ENCODE results near the gene CTNNA2. TPM values are rescaled to one million over a fixed set of nuclear protein-coding genes. Genes with fewer than 3 reads are reported as not detected.

CTNNA2 gene
- total and polyA plus RNA-seq, 7 donors = 0.03 to 0.36 (median 0.17) TPM; not detected in 4

GRCh38 chr2:80053522-80054345 lies 540.9 kb downstream of the CTNNA2 start:
- Histone ChIP-seq H3K9me3 (no peaks in the 10 kb centered on the region), H3K27ac (no peak overlapping the region), H3K36me3 (ENCODE audit: insufficient read depth in 1 of 2, low read depth in 1 of 2) (no peaks in the 10 kb centered on the region), H3K4me1 (no peaks in the 10 kb centered on the region), H3K27me3 (ENCODE audit: insufficient read depth in 3 of 3, low read length in 2 of 3) (no peaks in the 10 kb centered on the region), H3K4me3 (no peak overlapping the region)
- ATAC-seq = no peak
- no peak for DNase-seq
- intact Hi-C loops (cut with DNase I) = no loop called here
- 36 to 42% (median 36%) methylated on average over 8 of the region's 8 CpGs for WGBS, 3 donors
- no peak for TF ChIP-seq CTCF (IDR thresholded peaks at IDR 0.05)

GRCh38 chr2:80054346-80054675 lies 541.5 kb downstream of the CTNNA2 start:
- intact Hi-C loops (cut with DNase I) = no loop called here
- Histone ChIP-seq H3K4me3 (no peak overlapping the region), H3K27me3 (ENCODE audit: insufficient read depth in 3 of 3, low read length in 2 of 3) (no peaks in the 10 kb centered on the region), H3K4me1 (no peaks in the 10 kb centered on the region), H3K27ac (no peak overlapping the region), H3K9me3 (no peaks in the 10 kb centered on the region), H3K36me3 (ENCODE audit: insufficient read depth in 1 of 2, low read depth in 1 of 2) (no peaks in the 10 kb centered on the region)
- no peak for TF ChIP-seq CTCF (IDR thresholded peaks at IDR 0.05)
- 59 to 70% (median 64%) methylated on average over 2 of the region's 2 CpGs for WGBS, 3 donors
- DNase-seq (no peak), ATAC-seq (no peak)

- ATAC-seq (no peak), DNase-seq (no peak)
- WGBS, 3 donors = 67 to 81% (median 77%) methylated on average over 1 of the region's 1 CpG
- Histone ChIP-seq H3K4me1 (no peaks in the 10 kb centered on the region), H3K9me3 (no peaks in the 10 kb centered on the region), H3K27me3 (ENCODE audit: insufficient read depth in 3 of 3, low read length in 2 of 3) (no peaks in the 10 kb centered on the region), H3K4me3 (no peak overlapping the region), H3K36me3 (ENCODE audit: insufficient read depth in 1 of 2, low read depth in 1 of 2) (no peaks in the 10 kb centered on the region), H3K27ac (no peak overlapping the region)
- TF ChIP-seq CTCF (IDR thresholded peaks at IDR 0.05) = no peak
- intact Hi-C loops (cut with DNase I) = no loop called here
Observed at GRCh38 chr2:80057956-80058355, 545.1 kb downstream of the CTNNA2 start.

- 76 to 80% (median 78%) methylated on average over 4 of the region's 4 CpGs for WGBS, 3 donors
- Histone ChIP-seq H3K4me1 (no peaks in the 10 kb centered on the region), H3K9me3 (no peaks in the 10 kb centered on the region), H3K36me3 (ENCODE audit: insufficient read depth in 1 of 2, low read depth in 1 of 2) (no peaks in the 10 kb centered on the region), H3K27ac (no peak overlapping the region), H3K4me3 (no peak overlapping the region), H3K27me3 (ENCODE audit: insufficient read depth in 3 of 3, low read length in 2 of 3) (no peaks in the 10 kb centered on the region)
- DNase-seq (no peak), ATAC-seq (no peak)
- TF ChIP-seq CTCF (IDR thresholded peaks at IDR 0.05) = no peak
- intact Hi-C loops (cut with DNase I) = no loop called here
Observed at GRCh38 chr2:80058562-80058961, 545.7 kb downstream of the CTNNA2 start.

GRCh38 chr2:80059447-80059846 lies 546.6 kb downstream of the CTNNA2 start:
- no peak for DNase-seq

More at GRCh38 chr2:80059447-80059846, 546.6 kb downstream of the CTNNA2 start:
- Histone ChIP-seq H3K36me3 (ENCODE audit: insufficient read depth in 1 of 2, low read depth in 1 of 2) (no peaks in the 10 kb centered on the region), H3K4me3 (no peak overlapping the region), H3K27me3 (ENCODE audit: insufficient read depth in 3 of 3, low read length in 2 of 3) (no peaks in the 10 kb centered on the region), H3K4me1 (no peaks in the 10 kb centered on the region), H3K9me3 (no peaks in the 10 kb centered on the region), H3K27ac (no peak overlapping the region)
- WGBS, 3 donors = 77 to 85% (median 83%) methylated on average over 5 of the region's 5 CpGs
- no peak for TF ChIP-seq CTCF (IDR thresholded peaks at IDR 0.05)
- intact Hi-C loops (cut with DNase I) = no loop called here
- ATAC-seq = no peak
